GM12801 (cell line): Measurements from ENCODE around the gene PTH2.

Experiments
- CTCF ChIP-seq: IDR thresholded peaks from one replicate; pipeline ENCODE4 v1.5.1; 2011; ENCODE audit warnings: control low read depth; ENCODE audit not compliant: insufficient read length; ENCODE audit errors: extremely low read depth

Gene PTH2

DNA sequence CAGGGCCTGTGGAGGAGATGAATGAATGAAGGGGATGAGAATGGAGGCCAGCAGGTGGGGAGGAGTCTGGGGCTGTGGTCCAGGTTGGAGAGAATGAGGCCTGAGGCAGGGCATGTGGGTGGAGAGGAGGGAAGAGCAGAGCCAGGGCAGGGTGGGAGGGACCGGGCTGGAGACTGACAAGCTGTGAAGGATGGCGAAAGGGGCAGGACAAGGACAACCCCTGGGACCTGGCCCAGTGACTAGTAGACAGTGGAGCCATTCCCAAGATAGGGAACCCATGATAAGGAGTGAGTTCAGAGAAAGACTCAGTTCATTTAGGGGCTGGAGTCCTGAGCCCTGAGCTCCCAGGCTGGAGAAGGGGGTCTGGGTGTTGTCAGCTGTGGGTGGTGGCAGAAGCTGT, 3.0 kb downstream of the PTH2 start:
- TF ChIP-seq CTCF, result no peak

- TF ChIP-seq CTCF, result no peak
Measured at GRCh38 chr19:49419173-49419572, 4.1 kb downstream of the PTH2 start.

DNA sequence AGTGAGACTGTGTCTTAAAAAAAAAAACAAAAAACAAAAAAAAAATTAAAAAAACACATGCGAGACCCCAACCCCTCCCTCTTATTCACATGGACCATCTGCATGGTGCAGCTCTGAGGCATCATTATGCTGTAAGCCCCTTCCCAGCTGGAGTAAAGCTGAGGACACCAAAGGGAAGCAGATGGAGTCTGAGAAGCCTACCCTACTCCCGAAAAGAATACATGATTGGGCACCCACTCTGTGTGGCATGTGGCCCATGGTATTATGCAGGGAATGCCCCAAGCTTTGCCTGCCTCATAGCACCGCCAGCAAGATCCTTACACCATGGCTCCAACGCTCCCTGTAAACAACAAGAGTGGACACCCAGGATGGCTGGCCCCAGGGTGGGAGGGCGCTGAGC, 4.7 kb downstream of the PTH2 start:
- no peak for TF ChIP-seq CTCF

DNA sequence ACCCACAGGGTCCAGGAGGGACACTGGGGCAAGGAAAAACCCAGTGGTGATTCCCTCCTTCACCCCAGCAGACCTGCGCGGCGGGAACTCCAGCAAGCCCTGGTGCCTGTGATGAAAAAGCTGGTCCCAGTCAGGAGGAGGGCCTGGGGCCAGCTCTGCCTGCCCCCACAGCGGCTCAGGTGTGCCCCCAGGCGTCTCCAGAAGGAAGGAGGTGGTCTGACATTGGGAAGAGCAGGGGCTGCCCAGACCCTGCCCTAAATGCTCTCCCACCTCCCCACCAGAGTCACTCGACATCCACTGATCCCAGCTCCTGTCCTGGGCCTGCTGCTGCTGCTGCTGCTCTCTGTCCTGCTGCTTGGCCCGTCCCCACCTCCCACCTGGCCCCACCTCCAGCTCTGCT, 6.2 kb downstream of the PTH2 start:
- TF ChIP-seq CTCF, result no peak

GRCh38 chr19:49415810-49416200, 7.4 kb downstream of the PTH2 start:
- no peak for TF ChIP-seq CTCF

- TF ChIP-seq CTCF, result no peak
Measured at GRCh38 chr19:49415102-49415809, 8.0 kb downstream of the PTH2 start.

DNA sequence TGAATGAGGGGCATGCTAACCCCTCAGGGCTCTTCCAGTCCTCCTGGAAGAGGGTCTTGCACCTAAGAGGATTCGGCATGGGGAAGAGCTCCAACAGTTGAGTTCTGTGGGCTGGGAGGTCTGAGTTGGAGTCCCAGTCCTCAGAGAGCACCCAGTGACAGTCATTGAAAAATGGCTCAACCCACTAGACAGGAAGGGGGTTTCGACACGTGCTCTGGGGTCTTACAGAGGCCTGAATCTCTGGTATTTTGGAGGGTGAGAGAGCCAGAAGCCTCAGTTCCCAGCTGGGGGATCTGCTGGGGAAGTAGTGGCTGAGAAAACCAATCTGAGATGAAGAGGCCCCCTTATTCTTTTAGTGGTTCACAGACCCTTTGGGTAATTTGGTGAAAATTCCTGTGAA, 9.0 kb downstream of the PTH2 start:
- TF ChIP-seq CTCF, result no peak

DNA sequence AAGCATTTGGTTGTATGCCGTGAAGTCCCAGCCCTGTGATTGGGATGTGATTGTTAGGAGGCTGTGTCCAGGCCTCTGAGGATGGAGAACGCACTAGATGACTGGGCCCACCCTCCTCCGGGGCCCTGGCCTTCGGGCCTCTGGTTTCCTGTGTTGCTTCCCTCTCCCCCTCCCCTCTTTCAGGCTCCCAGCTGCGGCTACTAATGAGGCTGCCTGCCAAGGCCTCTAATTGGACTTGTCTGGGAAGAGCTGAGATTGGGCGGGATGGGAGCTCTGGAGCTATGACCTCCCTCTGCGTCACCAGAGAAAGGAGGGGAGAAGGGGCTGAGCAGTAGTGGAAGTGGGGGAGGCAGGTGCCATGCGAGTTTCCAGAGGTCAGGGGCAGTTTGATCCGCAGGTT, 9.9 kb downstream of the PTH2 start:
- no peak for TF ChIP-seq CTCF
